BE2C (cell line): ENCODE data around the gene SPATA16.

Experiments used
- DNase-seq: peaks from one replicate; pipeline ENCODE4 v3.0.0-alpha.2; 2020
- H3K27me3 ChIP-seq: fragments of 250-450 bp; sonication (Bioruptor Pico); 2 replicates; pipeline ENCODE4 v1.5.1; 2020; ENCODE audit warnings: mild to moderate bottlenecking
- H3K36me3 ChIP-seq: fragments of 250-450 bp; sonication (Bioruptor Pico); 2 replicates; pipeline ENCODE4 v1.5.1; 2020; ENCODE audit warnings: mild to moderate bottlenecking
- H3K4me1 ChIP-seq: fragments of 250-450 bp; sonication (Bioruptor Pico); 2 replicates; pipeline ENCODE4 v1.5.1; 2020
- H3K4me3 ChIP-seq: 2 replicates; pipeline ENCODE4 v1.5.1; 2011; ENCODE audit warnings: low read depth, low read length
- H3K9me3 ChIP-seq: fragments of 250-450 bp; sonication (Bioruptor Pico); 2 replicates; pipeline ENCODE4 v1.5.1; 2020
- CTCF ChIP-seq: IDR thresholded peaks from 2 replicates; pipeline ENCODE4 v1.5.1; 2012; ENCODE audit warnings: mild to moderate bottlenecking, low read depth, low read length

Gene SPATA16

GRCh38 chr3:172846103-172846561, 294.9 kb downstream of the SPATA16 start:
- DNase-seq = no peak
- Histone ChIP-seq H3K27me3 (no peaks in the 10 kb centered on the region; the same call in 1 of the 2 replicates), H3K36me3 (no peaks in the 10 kb centered on the region), H3K4me1 (peaks cover 4% of the 10 kb centered on the region), H3K9me3 (no peaks in the 10 kb centered on the region), H3K4me3 (no peak overlapping the region)
- no peak for TF ChIP-seq CTCF

GRCh38 chr3:172844428-172844827, 296.6 kb downstream of the SPATA16 start:
- peak; percentile 6 for DNase-seq
- no peaks in the 10 kb centered on the region for H3K9me3 ChIP-seq
- no peaks in the 10 kb centered on the region for H3K27me3 ChIP-seq
- peaks cover 4% of the 10 kb centered on the region for H3K4me1 ChIP-seq
- H3K4me3 ChIP-seq = no peak overlapping the region
- no peaks in the 10 kb centered on the region for H3K36me3 ChIP-seq
- no peak for TF ChIP-seq CTCF

DNA sequence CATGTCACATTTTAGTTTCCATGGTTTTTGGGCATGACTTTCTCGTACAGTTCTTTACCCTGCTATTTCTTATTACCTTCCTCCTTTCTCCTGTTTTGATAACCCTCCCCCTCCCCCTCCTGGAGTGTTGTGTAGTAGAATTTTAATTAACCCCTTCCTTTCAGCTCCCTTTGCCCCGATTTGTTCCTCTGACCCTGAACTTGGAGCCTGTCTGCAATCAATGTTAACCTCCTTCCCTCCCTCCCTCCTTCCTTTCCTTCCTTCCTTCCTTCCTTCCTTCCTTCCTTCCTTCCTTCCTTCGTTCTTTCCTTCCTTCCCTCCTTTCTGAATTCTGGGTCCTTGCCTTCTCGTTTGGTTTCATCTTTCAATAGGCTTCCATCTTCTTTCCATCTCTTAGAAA, 300.1 kb downstream of the SPATA16 start:
- Histone ChIP-seq H3K36me3 (no peaks in the 10 kb centered on the region), H3K4me3 (no peak overlapping the region), H3K4me1 (peaks cover 4% of the 10 kb centered on the region), H3K27me3 (no peaks in the 10 kb centered on the region), H3K9me3 (no peaks in the 10 kb centered on the region)
- DNase-seq = no peak
- no peak for TF ChIP-seq CTCF

DNA sequence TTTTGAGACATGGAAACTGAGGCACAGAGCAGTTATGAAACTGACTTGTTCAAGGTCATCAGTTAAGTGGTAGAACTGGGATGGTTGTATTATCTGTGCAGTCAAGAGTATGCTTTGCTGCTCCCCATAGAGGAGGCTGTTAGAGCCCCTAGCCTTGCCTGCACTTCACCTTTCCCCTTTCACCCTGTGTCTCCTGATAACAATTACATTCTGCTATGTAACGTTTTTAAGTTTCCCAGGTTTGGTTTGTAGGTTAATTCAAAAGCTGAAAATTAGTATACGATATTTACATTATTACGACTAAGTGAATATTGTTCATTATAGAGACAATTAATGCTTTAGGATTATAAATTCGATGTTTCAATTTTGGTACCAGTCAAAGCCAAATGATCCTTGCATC, 300.6 kb downstream of the SPATA16 start:
- no peak overlapping the region for H3K4me3 ChIP-seq
- no peaks in the 10 kb centered on the region for H3K27me3 ChIP-seq
- H3K4me1 ChIP-seq = peaks cover 4% of the 10 kb centered on the region
- no peak for DNase-seq
- no peaks in the 10 kb centered on the region for H3K36me3 ChIP-seq
- TF ChIP-seq CTCF = no peak
- H3K9me3 ChIP-seq = no peaks in the 10 kb centered on the region

DNA sequence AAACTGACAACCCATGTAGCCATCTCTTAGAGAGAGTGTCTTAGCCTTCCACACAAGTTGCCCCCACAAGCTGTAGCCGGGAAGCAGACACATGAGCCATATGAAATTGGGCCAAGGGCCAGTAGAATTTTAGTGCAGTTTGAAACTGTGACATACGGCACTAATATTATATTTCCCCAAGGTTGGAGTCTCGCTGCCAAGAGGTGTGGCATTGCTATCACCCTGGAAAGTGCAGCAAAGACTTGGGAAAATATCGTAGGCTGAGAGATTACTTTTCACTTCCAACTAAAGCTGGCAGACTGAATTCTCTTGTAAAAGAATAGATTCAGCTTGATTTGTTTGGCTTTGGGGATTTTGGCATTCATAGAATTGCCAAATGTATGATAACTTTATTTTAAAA, 301.4 kb downstream of the SPATA16 start:
- H3K4me1 ChIP-seq = peaks cover 2% of the 10 kb centered on the region
- H3K36me3 ChIP-seq = no peaks in the 10 kb centered on the region
- no peak for TF ChIP-seq CTCF
- H3K4me3 ChIP-seq = no peak overlapping the region
- no peaks in the 10 kb centered on the region for H3K27me3 ChIP-seq
- DNase-seq = no peak
- H3K9me3 ChIP-seq = no peaks in the 10 kb centered on the region
